Measurements from ENCODE around the gene FZD7. TPM values are rescaled to one million over a fixed set of nuclear protein-coding genes. Genes with fewer than 3 reads are reported as not detected.

The FZD7 gene
- total and polyA plus RNA-seq, 9 of the 15 experiments (the other 6 are each of a cell fraction or from before 2014, with no cell fraction given) = 0.11 to 2.4 (median 0.69) TPM

DNA sequence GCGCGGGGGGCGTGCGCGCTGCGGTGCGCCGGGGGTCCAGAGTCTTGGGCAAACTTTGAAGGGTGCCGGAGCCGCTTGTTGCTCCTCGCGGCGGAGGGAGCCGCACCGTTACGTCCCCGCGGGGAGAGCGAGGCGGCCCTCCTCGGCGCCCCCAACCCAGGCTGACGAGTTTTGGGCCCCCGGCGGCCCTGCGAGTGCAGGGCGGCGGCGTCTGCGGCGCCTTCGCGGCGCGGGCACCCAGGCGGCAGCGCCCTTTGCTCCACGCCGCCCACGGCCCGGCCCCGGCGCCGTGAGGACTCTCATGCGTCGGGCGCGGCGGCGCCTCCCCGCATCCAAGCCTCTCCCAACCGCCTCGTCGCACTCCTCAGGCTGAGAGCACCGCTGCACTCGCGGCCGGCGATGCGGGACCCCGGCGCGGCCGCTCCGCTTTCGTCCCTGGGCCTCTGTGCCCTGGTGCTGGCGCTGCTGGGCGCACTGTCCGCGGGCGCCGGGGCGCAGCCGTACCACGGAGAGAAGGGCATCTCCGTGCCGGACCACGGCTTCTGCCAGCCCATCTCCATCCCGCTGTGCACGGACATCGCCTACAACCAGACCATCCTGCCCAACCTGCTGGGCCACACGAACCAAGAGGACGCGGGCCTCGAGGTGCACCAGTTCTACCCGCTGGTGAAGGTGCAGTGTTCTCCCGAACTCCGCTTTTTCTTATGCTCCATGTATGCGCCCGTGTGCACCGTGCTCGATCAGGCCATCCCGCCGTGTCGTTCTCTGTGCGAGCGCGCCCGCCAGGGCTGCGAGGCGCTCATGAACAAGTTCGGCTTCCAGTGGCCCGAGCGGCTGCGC is 814 bp downstream of the FZD7 start (continued):
- TF ChIP-seq, protein P1, sequence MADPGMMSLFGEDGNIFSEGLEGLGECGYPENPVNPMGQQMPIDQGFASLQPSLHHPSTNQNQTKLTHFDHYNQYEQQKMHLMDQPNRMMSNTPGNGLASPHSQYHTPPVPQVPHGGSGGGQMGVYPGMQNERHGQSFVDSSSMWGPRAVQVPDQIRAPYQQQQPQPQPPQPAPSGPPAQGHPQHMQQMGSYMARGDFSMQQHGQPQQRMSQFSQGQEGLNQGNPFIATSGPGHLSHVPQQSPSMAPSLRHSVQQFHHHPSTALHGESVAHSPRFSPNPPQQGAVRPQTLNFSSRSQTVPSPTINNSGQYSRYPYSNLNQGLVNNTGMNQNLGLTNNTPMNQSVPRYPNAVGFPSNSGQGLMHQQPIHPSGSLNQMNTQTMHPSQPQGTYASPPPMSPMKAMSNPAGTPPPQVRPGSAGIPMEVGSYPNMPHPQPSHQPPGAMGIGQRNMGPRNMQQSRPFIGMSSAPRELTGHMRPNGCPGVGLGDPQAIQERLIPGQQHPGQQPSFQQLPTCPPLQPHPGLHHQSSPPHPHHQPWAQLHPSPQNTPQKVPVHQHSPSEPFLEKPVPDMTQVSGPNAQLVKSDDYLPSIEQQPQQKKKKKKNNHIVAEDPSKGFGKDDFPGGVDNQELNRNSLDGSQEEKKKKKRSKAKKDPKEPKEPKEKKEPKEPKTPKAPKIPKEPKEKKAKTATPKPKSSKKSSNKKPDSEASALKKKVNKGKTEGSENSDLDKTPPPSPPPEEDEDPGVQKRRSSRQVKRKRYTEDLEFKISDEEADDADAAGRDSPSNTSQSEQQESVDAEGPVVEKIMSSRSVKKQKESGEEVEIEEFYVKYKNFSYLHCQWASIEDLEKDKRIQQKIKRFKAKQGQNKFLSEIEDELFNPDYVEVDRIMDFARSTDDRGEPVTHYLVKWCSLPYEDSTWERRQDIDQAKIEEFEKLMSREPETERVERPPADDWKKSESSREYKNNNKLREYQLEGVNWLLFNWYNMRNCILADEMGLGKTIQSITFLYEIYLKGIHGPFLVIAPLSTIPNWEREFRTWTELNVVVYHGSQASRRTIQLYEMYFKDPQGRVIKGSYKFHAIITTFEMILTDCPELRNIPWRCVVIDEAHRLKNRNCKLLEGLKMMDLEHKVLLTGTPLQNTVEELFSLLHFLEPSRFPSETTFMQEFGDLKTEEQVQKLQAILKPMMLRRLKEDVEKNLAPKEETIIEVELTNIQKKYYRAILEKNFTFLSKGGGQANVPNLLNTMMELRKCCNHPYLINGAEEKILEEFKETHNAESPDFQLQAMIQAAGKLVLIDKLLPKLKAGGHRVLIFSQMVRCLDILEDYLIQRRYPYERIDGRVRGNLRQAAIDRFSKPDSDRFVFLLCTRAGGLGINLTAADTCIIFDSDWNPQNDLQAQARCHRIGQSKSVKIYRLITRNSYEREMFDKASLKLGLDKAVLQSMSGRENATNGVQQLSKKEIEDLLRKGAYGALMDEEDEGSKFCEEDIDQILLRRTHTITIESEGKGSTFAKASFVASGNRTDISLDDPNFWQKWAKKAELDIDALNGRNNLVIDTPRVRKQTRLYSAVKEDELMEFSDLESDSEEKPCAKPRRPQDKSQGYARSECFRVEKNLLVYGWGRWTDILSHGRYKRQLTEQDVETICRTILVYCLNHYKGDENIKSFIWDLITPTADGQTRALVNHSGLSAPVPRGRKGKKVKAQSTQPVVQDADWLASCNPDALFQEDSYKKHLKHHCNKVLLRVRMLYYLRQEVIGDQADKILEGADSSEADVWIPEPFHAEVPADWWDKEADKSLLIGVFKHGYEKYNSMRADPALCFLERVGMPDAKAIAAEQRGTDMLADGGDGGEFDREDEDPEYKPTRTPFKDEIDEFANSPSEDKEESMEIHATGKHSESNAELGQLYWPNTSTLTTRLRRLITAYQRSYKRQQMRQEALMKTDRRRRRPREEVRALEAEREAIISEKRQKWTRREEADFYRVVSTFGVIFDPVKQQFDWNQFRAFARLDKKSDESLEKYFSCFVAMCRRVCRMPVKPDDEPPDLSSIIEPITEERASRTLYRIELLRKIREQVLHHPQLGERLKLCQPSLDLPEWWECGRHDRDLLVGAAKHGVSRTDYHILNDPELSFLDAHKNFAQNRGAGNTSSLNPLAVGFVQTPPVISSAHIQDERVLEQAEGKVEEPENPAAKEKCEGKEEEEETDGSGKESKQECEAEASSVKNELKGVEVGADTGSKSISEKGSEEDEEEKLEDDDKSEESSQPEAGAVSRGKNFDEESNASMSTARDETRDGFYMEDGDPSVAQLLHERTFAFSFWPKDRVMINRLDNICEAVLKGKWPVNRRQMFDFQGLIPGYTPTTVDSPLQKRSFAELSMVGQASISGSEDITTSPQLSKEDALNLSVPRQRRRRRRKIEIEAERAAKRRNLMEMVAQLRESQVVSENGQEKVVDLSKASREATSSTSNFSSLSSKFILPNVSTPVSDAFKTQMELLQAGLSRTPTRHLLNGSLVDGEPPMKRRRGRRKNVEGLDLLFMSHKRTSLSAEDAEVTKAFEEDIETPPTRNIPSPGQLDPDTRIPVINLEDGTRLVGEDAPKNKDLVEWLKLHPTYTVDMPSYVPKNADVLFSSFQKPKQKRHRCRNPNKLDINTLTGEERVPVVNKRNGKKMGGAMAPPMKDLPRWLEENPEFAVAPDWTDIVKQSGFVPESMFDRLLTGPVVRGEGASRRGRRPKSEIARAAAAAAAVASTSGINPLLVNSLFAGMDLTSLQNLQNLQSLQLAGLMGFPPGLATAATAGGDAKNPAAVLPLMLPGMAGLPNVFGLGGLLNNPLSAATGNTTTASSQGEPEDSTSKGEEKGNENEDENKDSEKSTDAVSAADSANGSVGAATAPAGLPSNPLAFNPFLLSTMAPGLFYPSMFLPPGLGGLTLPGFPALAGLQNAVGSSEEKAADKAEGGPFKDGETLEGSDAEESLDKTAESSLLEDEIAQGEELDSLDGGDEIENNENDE (IDR thresholded peaks at IDR 0.05; ENCODE audit: low read depth, low read length) = no peak
- TF ChIP-seq RBM34 (IDR thresholded peaks at IDR 0.05; ENCODE audit: borderline replicate concordance, insufficient read depth, low read length) = no peak
- 0 out of 2 replicates have a peak, but pooled peaks have one; percentile 8 for TF ChIP-seq CTBP1 (IDR thresholded peaks at IDR 0.05; ENCODE audit: borderline replicate concordance)
- TF ChIP-seq, protein P2, sequence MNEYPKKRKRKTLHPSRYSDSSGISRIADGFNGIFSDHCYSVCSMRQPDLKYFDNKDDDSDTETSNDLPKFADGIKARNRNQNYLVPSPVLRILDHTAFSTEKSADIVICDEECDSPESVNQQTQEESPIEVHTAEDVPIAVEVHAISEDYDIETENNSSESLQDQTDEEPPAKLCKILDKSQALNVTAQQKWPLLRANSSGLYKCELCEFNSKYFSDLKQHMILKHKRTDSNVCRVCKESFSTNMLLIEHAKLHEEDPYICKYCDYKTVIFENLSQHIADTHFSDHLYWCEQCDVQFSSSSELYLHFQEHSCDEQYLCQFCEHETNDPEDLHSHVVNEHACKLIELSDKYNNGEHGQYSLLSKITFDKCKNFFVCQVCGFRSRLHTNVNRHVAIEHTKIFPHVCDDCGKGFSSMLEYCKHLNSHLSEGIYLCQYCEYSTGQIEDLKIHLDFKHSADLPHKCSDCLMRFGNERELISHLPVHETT (CRISPR knock-in tag; conservative IDR thresholded peaks at IDR 0.05 in 1 of 2, IDR thresholded peaks at IDR 0.05 in 1 of 2) = no peak
- TF ChIP-seq, protein P3, sequence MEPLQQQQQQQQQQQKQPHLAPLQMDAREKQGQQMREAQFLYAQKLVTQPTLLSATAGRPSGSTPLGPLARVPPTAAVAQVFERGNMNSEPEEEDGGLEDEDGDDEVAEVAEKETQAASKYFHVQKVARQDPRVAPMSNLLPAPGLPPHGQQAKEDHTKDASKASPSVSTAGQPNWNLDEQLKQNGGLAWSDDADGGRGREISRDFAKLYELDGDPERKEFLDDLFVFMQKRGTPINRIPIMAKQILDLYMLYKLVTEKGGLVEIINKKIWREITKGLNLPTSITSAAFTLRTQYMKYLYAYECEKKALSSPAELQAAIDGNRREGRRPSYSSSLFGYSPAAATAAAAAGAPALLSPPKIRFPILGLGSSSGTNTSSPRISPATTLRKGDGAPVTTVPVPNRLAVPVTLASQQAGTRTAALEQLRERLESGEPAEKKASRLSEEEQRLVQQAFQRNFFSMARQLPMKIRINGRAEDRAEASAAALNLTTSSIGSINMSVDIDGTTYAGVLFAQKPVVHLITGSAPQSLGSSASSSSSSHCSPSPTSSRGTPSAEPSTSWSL (CRISPR knock-in tag; IDR thresholded peaks at IDR 0.05; ENCODE audit: borderline replicate concordance) = no peak
- TF ChIP-seq, protein P4, sequence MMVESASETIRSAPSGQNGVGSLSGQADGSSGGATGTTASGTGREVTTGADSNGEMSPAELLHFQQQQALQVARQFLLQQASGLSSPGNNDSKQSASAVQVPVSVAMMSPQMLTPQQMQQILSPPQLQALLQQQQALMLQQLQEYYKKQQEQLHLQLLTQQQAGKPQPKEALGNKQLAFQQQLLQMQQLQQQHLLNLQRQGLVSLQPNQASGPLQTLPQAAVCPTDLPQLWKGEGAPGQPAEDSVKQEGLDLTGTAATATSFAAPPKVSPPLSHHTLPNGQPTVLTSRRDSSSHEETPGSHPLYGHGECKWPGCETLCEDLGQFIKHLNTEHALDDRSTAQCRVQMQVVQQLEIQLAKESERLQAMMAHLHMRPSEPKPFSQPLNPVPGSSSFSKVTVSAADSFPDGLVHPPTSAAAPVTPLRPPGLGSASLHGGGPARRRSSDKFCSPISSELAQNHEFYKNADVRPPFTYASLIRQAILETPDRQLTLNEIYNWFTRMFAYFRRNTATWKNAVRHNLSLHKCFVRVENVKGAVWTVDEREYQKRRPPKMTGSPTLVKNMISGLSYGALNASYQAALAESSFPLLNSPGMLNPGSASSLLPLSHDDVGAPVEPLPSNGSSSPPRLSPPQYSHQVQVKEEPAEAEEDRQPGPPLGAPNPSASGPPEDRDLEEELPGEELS (CRISPR knock-in tag; IDR thresholded peaks at IDR 0.05; ENCODE audit: borderline replicate concordance) = no peak
- no peak for TF ChIP-seq RAD51 (IDR thresholded peaks at IDR 0.05; ENCODE audit: borderline replicate concordance, low read depth)

All from K562 (cell line).